ENCODE data around the gene FAM117B.

- TF ChIP-seq, protein P1, sequence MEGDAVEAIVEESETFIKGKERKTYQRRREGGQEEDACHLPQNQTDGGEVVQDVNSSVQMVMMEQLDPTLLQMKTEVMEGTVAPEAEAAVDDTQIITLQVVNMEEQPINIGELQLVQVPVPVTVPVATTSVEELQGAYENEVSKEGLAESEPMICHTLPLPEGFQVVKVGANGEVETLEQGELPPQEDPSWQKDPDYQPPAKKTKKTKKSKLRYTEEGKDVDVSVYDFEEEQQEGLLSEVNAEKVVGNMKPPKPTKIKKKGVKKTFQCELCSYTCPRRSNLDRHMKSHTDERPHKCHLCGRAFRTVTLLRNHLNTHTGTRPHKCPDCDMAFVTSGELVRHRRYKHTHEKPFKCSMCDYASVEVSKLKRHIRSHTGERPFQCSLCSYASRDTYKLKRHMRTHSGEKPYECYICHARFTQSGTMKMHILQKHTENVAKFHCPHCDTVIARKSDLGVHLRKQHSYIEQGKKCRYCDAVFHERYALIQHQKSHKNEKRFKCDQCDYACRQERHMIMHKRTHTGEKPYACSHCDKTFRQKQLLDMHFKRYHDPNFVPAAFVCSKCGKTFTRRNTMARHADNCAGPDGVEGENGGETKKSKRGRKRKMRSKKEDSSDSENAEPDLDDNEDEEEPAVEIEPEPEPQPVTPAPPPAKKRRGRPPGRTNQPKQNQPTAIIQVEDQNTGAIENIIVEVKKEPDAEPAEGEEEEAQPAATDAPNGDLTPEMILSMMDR (optimal IDR thresholded peaks at IDR 0.05 in 1 of 3, IDR thresholded peaks at IDR 0.05 in 1 of 3, conservative IDR thresholded peaks at IDR 0.05 in 1 of 3; ENCODE audit: extremely low read depth in 1 of 3, insufficient read depth in 2 of 3, low read length in 3 of 3): no peak
- TF ChIP-seq EZH2 (IDR thresholded peaks at IDR 0.05; ENCODE audit: low read length): no peak
Observed at GRCh38 chr2:202818321-202818720, 183.6 kb downstream of the FAM117B start.
